ENCODE results near the gene UGT1A7. TPM values are rescaled to one million over a fixed set of nuclear protein-coding genes. Genes with fewer than 3 reads are reported as not detected.

UGT1A7 gene
- total RNA-seq, 1 donor from 2014 or later: not detected

DNA sequence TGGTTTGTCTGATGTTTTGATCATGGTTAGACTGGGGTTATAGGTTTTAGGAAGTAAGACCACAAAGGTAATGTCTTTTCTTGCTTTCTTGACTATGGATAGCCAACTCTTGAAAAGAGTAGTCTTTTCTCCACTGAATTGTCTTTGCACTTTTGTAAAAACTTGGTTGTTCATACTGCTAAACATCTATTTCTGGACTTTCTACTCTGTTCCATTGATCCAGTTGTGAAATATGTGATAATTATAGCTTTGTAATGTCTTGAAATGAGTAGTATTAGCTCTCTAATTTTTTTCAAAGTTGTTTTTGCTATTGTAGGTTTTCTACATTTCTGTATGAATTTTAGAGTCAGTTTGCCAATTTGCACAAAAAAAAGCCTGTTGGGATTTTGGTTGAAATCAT, 23.1 kb upstream of the UGT1A7 start:
- POLR2A ChIA-PET: no interaction called here
- peaks cover 49% of the 10 kb centered on the region for H3K27me3 Mint-ChIP-seq
- intact Hi-C loops (cut with micrococcal nuclease): no loop called here
- no peak overlapping the region for H3K4me3 Mint-ChIP-seq
- H3K27ac Mint-ChIP-seq: no peak overlapping the region
- ATAC-seq (ENCODE audit: low read depth) (no peak), DNase-seq (no peak)
- CTCF ChIA-PET: no interaction called here
- no peaks in the 10 kb centered on the region for H3K4me1 Mint-ChIP-seq
- no peaks in the 10 kb centered on the region for H3K9me3 Mint-ChIP-seq
- no peaks in the 10 kb centered on the region for H3K36me3 Mint-ChIP-seq (ENCODE audit: low read depth)
- TF ChIP-seq, protein P1, sequence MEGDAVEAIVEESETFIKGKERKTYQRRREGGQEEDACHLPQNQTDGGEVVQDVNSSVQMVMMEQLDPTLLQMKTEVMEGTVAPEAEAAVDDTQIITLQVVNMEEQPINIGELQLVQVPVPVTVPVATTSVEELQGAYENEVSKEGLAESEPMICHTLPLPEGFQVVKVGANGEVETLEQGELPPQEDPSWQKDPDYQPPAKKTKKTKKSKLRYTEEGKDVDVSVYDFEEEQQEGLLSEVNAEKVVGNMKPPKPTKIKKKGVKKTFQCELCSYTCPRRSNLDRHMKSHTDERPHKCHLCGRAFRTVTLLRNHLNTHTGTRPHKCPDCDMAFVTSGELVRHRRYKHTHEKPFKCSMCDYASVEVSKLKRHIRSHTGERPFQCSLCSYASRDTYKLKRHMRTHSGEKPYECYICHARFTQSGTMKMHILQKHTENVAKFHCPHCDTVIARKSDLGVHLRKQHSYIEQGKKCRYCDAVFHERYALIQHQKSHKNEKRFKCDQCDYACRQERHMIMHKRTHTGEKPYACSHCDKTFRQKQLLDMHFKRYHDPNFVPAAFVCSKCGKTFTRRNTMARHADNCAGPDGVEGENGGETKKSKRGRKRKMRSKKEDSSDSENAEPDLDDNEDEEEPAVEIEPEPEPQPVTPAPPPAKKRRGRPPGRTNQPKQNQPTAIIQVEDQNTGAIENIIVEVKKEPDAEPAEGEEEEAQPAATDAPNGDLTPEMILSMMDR (IDR thresholded peaks at IDR 0.05): no peak

GRCh38 chr2:233663911-233664310, 17.8 kb upstream of the UGT1A7 start:
- H3K27ac Mint-ChIP-seq: no peak overlapping the region
- DNase-seq (no peak), ATAC-seq (ENCODE audit: low read depth) (no peak)
- no peaks in the 10 kb centered on the region for H3K4me1 Mint-ChIP-seq
- no peaks in the 10 kb centered on the region for H3K9me3 Mint-ChIP-seq
- ChIA-PET POLR2A (no interaction called here), CTCF (no interaction called here)
- intact Hi-C loops (cut with micrococcal nuclease): no loop called here
- no peak overlapping the region for H3K4me3 Mint-ChIP-seq
- no peaks in the 10 kb centered on the region for H3K36me3 Mint-ChIP-seq (ENCODE audit: low read depth)
- H3K27me3 Mint-ChIP-seq: peaks cover 47% of the 10 kb centered on the region
- TF ChIP-seq, protein P1 (IDR thresholded peaks at IDR 0.05): no peak

- ChIA-PET POLR2A (no interaction called here), CTCF (no interaction called here)
- TF ChIP-seq, protein P1 (IDR thresholded peaks at IDR 0.05): no peak
- Mint-ChIP-seq H3K4me3 (no peak overlapping the region), H3K4me1 (no peaks in the 10 kb centered on the region), H3K36me3 (ENCODE audit: low read depth) (no peaks in the 10 kb centered on the region), H3K9me3 (no peaks in the 10 kb centered on the region), H3K27me3 (peaks cover 21% of the 10 kb centered on the region), H3K27ac (no peak overlapping the region)
- ATAC-seq (ENCODE audit: low read depth): no peak
- intact Hi-C loops (cut with micrococcal nuclease): no loop called here
- DNase-seq: no peak
Measured at GRCh38 chr2:233668605-233669260, 13.0 kb upstream of the UGT1A7 start.

DNA sequence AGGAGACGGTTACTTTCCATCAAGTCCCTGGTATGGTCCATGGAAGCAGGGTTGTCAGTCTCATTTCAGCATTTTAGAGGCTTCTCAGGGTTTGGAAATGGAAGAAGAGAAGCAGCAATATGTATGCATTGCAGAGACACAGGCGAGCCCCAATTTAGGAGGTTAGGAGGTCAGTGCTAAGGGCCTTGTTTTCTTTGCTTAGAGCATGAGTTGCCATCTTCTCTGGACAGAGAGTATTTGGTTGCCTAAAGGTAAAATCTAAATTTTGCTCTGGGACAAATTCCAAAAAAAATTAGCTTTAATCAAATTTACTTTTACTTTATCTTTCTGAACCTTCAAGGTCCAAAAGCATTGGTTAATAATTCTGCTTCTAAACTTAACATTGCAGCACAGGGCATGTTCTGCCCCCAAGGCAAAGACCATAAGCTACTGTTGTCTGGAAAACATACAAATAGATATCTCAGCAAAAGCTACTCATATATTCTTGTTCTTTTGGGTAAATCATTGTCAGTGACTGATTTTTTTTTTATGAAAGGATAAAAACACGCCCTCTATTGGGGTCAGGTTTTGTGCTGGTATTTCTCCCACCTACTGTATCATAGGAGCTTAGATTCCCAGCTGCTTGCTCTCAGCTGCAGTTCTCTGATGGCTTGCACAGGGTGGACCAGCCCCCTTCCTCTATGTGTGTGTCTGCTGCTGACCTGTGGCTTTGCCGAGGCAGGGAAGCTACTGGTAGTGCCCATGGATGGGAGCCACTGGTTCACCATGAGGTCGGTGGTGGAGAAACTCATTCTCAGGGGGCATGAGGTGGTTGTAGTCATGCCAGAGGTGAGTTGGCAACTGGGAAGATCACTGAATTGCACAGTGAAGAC, 10.2 kb upstream of the UGT1A7 start, which contains the start of gene UGT1A9:
TSS of gene UGT1A9 (plus strand) at position 609 of the 872 bp plus-strand sequence. CDS start at position 646, 37 bp downstream.
- H3K9me3 Mint-ChIP-seq: no peaks in the 10 kb centered on the region
- peaks cover 25% of the 10 kb centered on the region for H3K27me3 Mint-ChIP-seq
- no peak for DNase-seq
- intact Hi-C loops (cut with micrococcal nuclease): no loop called here
- ChIA-PET POLR2A (no interaction called here), CTCF (no interaction called here)
- H3K4me3 Mint-ChIP-seq: no peak within 1 kb of the TSS
- H3K36me3 Mint-ChIP-seq (ENCODE audit: low read depth): no peaks in the 10 kb centered on the region
- TF ChIP-seq, protein P1 (IDR thresholded peaks at IDR 0.05): no peak
- no peak for ATAC-seq (ENCODE audit: low read depth)
- H3K27ac Mint-ChIP-seq: no peak within 1 kb of the TSS
- no peaks in the 10 kb centered on the region for H3K4me1 Mint-ChIP-seq

GRCh38 chr2:233672886-233673285, 8.8 kb upstream of the UGT1A7 start:
- peaks cover 27% of the 10 kb centered on the region for H3K27me3 Mint-ChIP-seq
- no peaks in the 10 kb centered on the region for H3K36me3 Mint-ChIP-seq (ENCODE audit: low read depth)
- ATAC-seq (ENCODE audit: low read depth) (no peak), DNase-seq (no peak)
- no peaks in the 10 kb centered on the region for H3K9me3 Mint-ChIP-seq
- intact Hi-C loops (cut with micrococcal nuclease): no loop called here
- ChIA-PET POLR2A (no interaction called here), CTCF (no interaction called here)
- no peak overlapping the region for H3K4me3 Mint-ChIP-seq
- no peaks in the 10 kb centered on the region for H3K4me1 Mint-ChIP-seq
- no peak overlapping the region for H3K27ac Mint-ChIP-seq
- TF ChIP-seq, protein P1 (IDR thresholded peaks at IDR 0.05): no peak
